ENCODE results near the gene KIAA1755. TPM values are rescaled to one million over a fixed set of nuclear protein-coding genes. Genes with fewer than 3 reads are reported as not detected.
"Not testable (repeated sequence)": the region's sequence is repeated elsewhere in the genome, so short reads cannot be mapped to it uniquely, and the experiment has no call there.

KIAA1755 gene
- polyA plus RNA-seq, 3 donors: 1.1 to 3.6 (median 2.9) TPM

GRCh38 chr20:38270869-38271605, 10.5 kb upstream of the KIAA1755 start:
- peak in 7 of 11 donors; percentile 36 to 72 (median 53) for DNase-seq (ENCODE audit: extremely low read depth in 1 of 11, low read depth in 9 of 11, low spot score in 4 of 11)

GRCh38 chr20:38269715-38270114, 9.2 kb upstream of the KIAA1755 start:
- no peak for DNase-seq (ENCODE audit: extremely low read depth in 1 of 11, low read depth in 9 of 11, low spot score in 4 of 11)

DNA sequence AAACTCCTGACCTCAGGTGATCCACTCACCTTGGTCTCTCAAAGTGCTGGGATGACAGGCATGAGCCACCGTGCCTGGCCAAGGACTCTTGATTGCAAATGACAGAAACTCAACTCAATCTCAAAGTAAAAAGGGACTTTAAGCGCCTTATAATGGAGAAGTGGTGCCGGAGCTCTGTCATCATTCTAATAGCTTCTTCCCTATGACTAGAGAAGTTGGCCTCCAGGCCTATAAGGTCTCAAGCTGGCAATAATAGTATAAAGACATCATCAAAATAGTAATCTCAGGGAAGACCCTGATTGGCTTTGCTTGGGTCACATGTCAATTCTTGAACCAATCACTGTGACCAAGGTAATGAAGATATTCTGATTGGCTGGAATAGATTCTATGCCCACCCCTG, 8.5 kb upstream of the KIAA1755 start:
- no peak for DNase-seq (ENCODE audit: extremely low read depth in 1 of 11, low read depth in 9 of 11, low spot score in 4 of 11)

- no peak for DNase-seq (ENCODE audit: extremely low read depth in 1 of 11, low read depth in 9 of 11, low spot score in 4 of 11)
Measured at GRCh38 chr20:38267901-38268514, 7.5 kb upstream of the KIAA1755 start.

- DNase-seq (ENCODE audit: extremely low read depth in 1 of 11, low read depth in 9 of 11, low spot score in 4 of 11): no peak
Measured at GRCh38 chr20:38267296-38267695, 6.8 kb upstream of the KIAA1755 start.

- DNase-seq (ENCODE audit: extremely low read depth in 1 of 11, low read depth in 9 of 11, low spot score in 4 of 11): no peak
Measured at GRCh38 chr20:38266426-38266825, 5.9 kb upstream of the KIAA1755 start.

DNA sequence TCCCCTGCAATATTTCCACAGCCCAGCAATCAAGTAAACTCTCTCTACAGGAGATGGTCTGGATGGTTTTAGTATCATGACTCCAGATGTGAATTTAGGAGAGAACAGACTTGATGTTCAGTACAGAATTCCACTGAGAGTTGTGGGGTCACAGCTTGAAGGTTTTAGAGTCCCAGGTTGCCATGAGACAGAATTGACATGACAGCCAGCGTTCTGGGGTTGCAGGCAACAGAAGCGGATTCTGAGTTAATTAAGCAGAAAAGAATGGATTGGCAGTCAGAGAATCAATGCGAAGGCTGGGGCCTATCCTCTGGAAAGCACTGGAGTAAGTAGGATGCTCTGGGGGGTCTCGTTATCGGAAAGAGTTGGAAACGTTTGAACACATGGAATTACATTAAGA, 2.4 kb upstream of the KIAA1755 start:
- no peak for DNase-seq (ENCODE audit: extremely low read depth in 1 of 11, low read depth in 9 of 11, low spot score in 4 of 11)

DNA sequence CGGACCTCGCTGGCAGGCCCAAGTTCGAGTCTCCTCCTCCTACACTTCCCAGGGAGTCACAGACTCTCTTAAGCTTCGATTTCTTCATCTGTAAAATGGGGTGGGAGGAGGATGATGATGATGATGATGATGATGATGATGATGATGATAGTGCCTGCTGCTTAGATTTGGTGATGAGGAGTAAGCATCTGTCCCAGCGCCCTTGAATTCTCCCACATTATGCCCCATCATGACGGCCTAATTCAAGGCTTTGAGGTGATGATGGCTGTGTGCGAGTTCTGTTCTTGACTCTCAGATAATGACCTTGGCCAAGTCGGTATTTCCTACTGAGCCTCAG, 487 bp upstream of the KIAA1755 start:
- DNase-seq (ENCODE audit: extremely low read depth in 1 of 11, low read depth in 9 of 11, low spot score in 4 of 11): no peak

GRCh38 chr20:38260025-38260377, 534 bp downstream of the KIAA1755 start:
- DNase-seq (ENCODE audit: extremely low read depth in 1 of 11, low read depth in 9 of 11, low spot score in 4 of 11): no peak

DNA sequence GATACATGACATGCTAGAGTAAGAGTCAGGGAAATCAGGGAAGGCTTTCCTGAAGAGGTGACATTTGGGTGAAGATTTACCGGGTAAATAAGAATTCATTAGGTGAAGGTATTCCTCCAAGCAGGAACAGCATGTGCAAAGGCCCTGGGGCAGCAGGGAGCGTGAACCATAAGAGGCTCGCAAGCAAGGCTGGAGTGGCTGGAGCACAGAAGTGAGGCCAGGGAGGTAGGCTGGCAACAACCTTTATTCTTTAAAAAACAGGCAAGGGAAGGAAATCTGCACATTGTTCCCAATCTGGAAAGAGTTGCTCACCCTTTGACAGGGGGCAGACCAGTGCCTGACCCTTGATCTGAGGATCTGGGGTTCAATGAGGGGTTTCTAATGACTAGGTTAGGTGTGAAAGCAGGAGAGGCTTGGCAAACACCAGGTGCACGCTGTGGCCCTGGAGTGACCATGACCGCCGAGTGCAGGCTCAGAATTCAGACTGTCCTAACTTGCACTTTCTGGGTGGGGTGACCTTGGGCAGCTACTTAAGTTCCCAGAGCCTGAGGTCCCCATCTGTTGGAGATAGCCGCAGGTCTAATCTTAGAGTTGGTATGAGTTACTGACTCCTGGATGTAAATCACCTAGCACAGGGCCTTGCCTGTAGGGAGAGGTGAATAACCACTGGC, 1.9 kb downstream of the KIAA1755 start:
- DNase-seq (ENCODE audit: extremely low read depth in 1 of 11, low read depth in 9 of 11, low spot score in 4 of 11): no peak

DNA sequence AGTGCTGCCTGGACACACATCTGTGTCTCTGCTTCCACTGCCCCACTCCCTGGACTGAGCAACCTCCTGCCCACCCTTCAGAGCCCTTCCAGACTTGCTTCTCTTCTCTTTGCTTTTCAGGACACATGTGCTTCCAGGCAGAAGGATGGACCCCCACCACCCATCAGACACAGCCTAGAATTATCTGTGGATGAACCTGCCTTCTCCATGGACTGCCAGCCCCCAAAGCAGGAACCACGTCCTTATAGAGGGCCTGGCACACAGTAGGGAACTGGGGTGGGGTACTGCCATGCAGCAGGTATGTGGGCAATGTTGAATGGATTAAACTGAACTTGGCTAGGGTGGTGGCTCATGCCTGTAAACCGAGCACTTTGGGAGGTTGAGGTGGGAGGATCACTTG, 3.6 kb downstream of the KIAA1755 start:
- no peak for DNase-seq (ENCODE audit: extremely low read depth in 1 of 11, low read depth in 9 of 11, low spot score in 4 of 11)

- DNase-seq (ENCODE audit: extremely low read depth in 1 of 11, low read depth in 9 of 11, low spot score in 4 of 11): no peak
Measured at GRCh38 chr20:38256021-38256420, 4.5 kb downstream of the KIAA1755 start.

GRCh38 chr20:38255393-38255792, 5.1 kb downstream of the KIAA1755 start:
- no peak for DNase-seq (ENCODE audit: extremely low read depth in 1 of 11, low read depth in 9 of 11, low spot score in 4 of 11)

DNA sequence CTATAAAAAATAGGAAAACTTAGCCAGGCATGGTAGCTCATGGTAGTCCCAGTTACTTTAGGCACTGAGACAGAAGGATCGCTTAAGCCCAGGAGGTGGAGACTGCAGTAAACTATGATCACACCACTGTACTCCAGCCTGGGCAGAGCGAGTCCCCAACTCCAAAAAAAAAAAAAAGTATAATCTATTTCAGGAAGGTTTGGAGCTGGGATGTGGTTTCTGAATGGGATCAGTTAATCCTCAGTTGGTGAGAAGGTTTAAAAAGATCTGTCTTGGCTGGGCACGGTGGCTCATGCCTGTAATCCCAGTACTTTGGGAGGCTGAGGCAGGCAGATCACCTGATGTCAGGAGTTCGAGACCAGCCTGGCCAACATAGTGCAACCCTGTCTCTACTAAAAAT, 5.9 kb downstream of the KIAA1755 start:
- DNase-seq (ENCODE audit: extremely low read depth in 1 of 11, low read depth in 9 of 11, low spot score in 4 of 11): not testable (repeated sequence)

DNA sequence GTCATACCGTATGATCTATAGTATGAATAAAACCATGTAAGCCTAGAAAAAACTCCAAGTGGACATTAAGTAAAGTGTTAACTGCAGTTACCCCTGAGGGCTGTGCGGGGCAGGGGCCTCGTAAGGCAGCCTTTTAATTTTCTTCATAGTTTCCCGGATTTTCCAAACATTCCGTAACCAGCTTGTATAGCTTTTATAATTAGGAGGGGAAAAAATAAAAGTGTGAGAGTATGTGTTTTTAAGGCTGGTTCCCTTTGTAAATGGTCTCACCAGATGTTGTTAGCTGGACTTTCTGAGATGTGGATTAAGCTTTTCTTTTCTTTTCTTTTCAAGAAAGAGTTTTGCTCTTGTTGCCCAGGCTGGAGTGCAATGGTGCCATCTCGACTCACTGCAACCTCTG, 7.0 kb downstream of the KIAA1755 start:
- DNase-seq (ENCODE audit: extremely low read depth in 1 of 11, low read depth in 9 of 11, low spot score in 4 of 11): no peak

- no peak for DNase-seq (ENCODE audit: extremely low read depth in 1 of 11, low read depth in 9 of 11, low spot score in 4 of 11)
Measured at GRCh38 chr20:38252292-38253288, 7.9 kb downstream of the KIAA1755 start.

GRCh38 chr20:38251441-38251840, 9.1 kb downstream of the KIAA1755 start:
- not testable (repeated sequence) for DNase-seq (ENCODE audit: extremely low read depth in 1 of 11, low read depth in 9 of 11, low spot score in 4 of 11)

GRCh38 chr20:38250609-38251008, 9.9 kb downstream of the KIAA1755 start:
- DNase-seq (ENCODE audit: extremely low read depth in 1 of 11, low read depth in 9 of 11, low spot score in 4 of 11): no peak

GRCh38 chr20:38249536-38250310, 10.8 kb downstream of the KIAA1755 start:
- no peak for DNase-seq (ENCODE audit: extremely low read depth in 1 of 11, low read depth in 9 of 11, low spot score in 4 of 11)
